Adrenal gland (tissue), 5 donors: ENCODE data around the gene FAM117B.

ENCODE experiments used
- POLR2A ChIP-seq, 2 donors: fragments of 450-650 bp; IDR thresholded peaks; one replicate each; pipeline ENCODE4 v1.6.1; 2017; ENCODE audit warnings: antibody characterized with exemption in 2 of 2, mild to moderate bottlenecking in 2 of 2, moderate library complexity in 1 of 2
- TF ChIP-seq, protein P1 (sequence below), 6 experiments: fragments of 450-650 bp in 4 of 6; fragments of 200-600 bp in 2 of 6; sonication (generic) in 1 of 6; IDR thresholded peaks; 1 replicate in 5 of 6; 2 replicates in 1 of 6; pipeline versions ENCODE4 v1.5.1 to v1.8.0; 2016 to 2021; ENCODE audit warnings: antibody characterized with exemption in 6 of 6, mild to moderate bottlenecking in 2 of 6, moderate library complexity in 1 of 6
- donor health status: DM: no; HTN: no; CAD: no.

DNA sequence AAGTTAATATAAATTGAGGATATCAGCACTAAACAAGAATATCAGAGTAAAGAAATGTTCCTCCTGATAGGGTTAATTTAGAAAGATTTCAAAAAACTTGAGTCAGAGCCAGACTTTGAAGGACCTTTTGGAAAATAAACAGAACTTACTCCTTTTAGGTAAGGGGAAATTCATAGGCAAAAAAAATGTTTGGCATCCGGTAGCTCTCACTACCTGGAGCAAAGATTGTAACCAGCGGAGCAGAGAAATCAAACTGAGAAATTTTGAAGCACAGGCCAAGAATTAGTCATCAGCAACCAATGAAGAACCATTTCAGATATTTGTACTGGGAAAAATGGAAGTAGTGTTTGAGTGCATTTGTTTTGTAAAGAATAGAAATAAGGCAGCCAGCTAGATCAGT is 123.8 kb downstream of the FAM117B start:
- TF ChIP-seq, protein P1, sequence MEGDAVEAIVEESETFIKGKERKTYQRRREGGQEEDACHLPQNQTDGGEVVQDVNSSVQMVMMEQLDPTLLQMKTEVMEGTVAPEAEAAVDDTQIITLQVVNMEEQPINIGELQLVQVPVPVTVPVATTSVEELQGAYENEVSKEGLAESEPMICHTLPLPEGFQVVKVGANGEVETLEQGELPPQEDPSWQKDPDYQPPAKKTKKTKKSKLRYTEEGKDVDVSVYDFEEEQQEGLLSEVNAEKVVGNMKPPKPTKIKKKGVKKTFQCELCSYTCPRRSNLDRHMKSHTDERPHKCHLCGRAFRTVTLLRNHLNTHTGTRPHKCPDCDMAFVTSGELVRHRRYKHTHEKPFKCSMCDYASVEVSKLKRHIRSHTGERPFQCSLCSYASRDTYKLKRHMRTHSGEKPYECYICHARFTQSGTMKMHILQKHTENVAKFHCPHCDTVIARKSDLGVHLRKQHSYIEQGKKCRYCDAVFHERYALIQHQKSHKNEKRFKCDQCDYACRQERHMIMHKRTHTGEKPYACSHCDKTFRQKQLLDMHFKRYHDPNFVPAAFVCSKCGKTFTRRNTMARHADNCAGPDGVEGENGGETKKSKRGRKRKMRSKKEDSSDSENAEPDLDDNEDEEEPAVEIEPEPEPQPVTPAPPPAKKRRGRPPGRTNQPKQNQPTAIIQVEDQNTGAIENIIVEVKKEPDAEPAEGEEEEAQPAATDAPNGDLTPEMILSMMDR (IDR thresholded peaks at IDR 0.05) = no peak
- no peak for TF ChIP-seq POLR2A (IDR thresholded peaks at IDR 0.05)
